Bronchial epithelial cell (primary cell): ENCODE results near the gene MAPKBP1. TPM values are rescaled to one million over a fixed set of nuclear protein-coding genes. Genes with fewer than 3 reads are reported as not detected.

Source experiments
- DNase-seq: peaks from one replicate; pipeline ENCODE4 v3.0.0-alpha.2; 2010; ENCODE audit warnings: low read depth
- FAIRE-seq: peaks from 2 replicates; lab custom pipeline; 2011; peaks lifted over from hg19 to GRCh38; lab: Jason Lieb, UNC
- H3K27me3 ChIP-seq: 2 replicates; pipeline ENCODE4 v1.5.1; 2011; ENCODE audit warnings: low read length; ENCODE audit not compliant: control insufficient read depth, insufficient read depth
- H3K36me3 ChIP-seq: 2 replicates; pipeline ENCODE4 v1.5.1; 2011; ENCODE audit warnings: low read length; ENCODE audit not compliant: control insufficient read depth, insufficient read depth
- H3K4me3 ChIP-seq: 2 replicates; pipeline ENCODE4 v1.5.1; 2011; ENCODE audit warnings: mild to moderate bottlenecking, low read depth, low read length, control low read depth
- CTCF ChIP-seq: IDR thresholded peaks from 2 replicates; pipeline ENCODE4 v1.5.1; 2011; ENCODE audit warnings: mild to moderate bottlenecking, moderate library complexity, low read length, control low read depth, inconsistent platforms; ENCODE audit not compliant: insufficient read depth, severe bottlenecking
- total RNA-seq: library from RNA; depleted of rRNA; stranded (reverse); fragments of >200 nt; gene quantifications from 2 replicates; pipeline ENCODE4 v1.2.1, GENCODE V29; 2014

MAPKBP1 gene
- total RNA-seq, 1 donor from 2014 or later = 12.9 TPM

- FAIRE-seq (peak; percentile 92), DNase-seq (peak; percentile 76)
- Histone ChIP-seq H3K36me3 (peaks cover 20% of the 10 kb centered on the region), H3K4me3 (no peak overlapping the region), H3K27me3 (no peaks in the 10 kb centered on the region)
- no peak for TF ChIP-seq CTCF
Measured at GRCh38 chr15:41849861-41850260, 75.6 kb downstream of the MAPKBP1 start.

- DNase-seq (no peak), FAIRE-seq (no peak)
Measured at GRCh38 chr15:41850482-41851166, 76.3 kb downstream of the MAPKBP1 start.

GRCh38 chr15:41851167-41851523 is 76.9 kb downstream of the MAPKBP1 start:
- Histone ChIP-seq H3K4me3 (no peak overlapping the region), H3K36me3 (peaks cover 15% of the 10 kb centered on the region), H3K27me3 (no peaks in the 10 kb centered on the region)
- DNase-seq = no peak
- FAIRE-seq = no peak
- no peak for TF ChIP-seq CTCF

More at GRCh38 chr15:41850482-41851166, 76.3 kb downstream of the MAPKBP1 start:
- Histone ChIP-seq H3K36me3 (peaks cover 17% of the 10 kb centered on the region), H3K27me3 (no peaks in the 10 kb centered on the region), H3K4me3 (no peak overlapping the region)
- no peak for TF ChIP-seq CTCF

GRCh38 chr15:41851755-41852370 is 77.6 kb downstream of the MAPKBP1 start:
- Histone ChIP-seq H3K36me3 (peaks cover 11% of the 10 kb centered on the region), H3K4me3 (no peak overlapping the region), H3K27me3 (no peaks in the 10 kb centered on the region)
- DNase-seq = no peak
- TF ChIP-seq CTCF = no peak
- FAIRE-seq = no peak

- Histone ChIP-seq H3K4me3 (no peak overlapping the region), H3K27me3 (no peaks in the 10 kb centered on the region), H3K36me3 (peaks cover 4% of the 10 kb centered on the region)
- FAIRE-seq (no peak), DNase-seq (no peak)
- no peak for TF ChIP-seq CTCF
Measured at GRCh38 chr15:41852736-41853590, 78.7 kb downstream of the MAPKBP1 start.
